OCI-LY1 (cell line): ENCODE measurements around the gene PCDHA2.
"Not testable (repeated sequence)": the region's sequence is repeated elsewhere in the genome, so short reads cannot be mapped to it uniquely, and the experiment has no call there.

Source experiments
- EZH2 ChIP-seq: fragments of 200-600 bp; sonication (generic), shearing (Covaris generic); IDR thresholded peaks from 2 replicates; pipeline ENCODE4 v1.8.0; 2017; ENCODE audit warnings: borderline replicate concordance, mixed run types, mild to moderate bottlenecking, antibody characterized with exemption, low read length, moderate library complexity, mixed read lengths
- TF ChIP-seq, protein P1 (sequence below): fragments of 200-600 bp; sonication (generic), shearing (Covaris generic); IDR thresholded peaks from 2 replicates; pipeline ENCODE4 v1.5.1; 2017; ENCODE audit warnings: mild to moderate bottlenecking, antibody characterized with exemption, low read length, moderate library complexity, mixed read lengths

- TF ChIP-seq, protein P1, sequence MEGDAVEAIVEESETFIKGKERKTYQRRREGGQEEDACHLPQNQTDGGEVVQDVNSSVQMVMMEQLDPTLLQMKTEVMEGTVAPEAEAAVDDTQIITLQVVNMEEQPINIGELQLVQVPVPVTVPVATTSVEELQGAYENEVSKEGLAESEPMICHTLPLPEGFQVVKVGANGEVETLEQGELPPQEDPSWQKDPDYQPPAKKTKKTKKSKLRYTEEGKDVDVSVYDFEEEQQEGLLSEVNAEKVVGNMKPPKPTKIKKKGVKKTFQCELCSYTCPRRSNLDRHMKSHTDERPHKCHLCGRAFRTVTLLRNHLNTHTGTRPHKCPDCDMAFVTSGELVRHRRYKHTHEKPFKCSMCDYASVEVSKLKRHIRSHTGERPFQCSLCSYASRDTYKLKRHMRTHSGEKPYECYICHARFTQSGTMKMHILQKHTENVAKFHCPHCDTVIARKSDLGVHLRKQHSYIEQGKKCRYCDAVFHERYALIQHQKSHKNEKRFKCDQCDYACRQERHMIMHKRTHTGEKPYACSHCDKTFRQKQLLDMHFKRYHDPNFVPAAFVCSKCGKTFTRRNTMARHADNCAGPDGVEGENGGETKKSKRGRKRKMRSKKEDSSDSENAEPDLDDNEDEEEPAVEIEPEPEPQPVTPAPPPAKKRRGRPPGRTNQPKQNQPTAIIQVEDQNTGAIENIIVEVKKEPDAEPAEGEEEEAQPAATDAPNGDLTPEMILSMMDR, result not testable (repeated sequence)
- TF ChIP-seq EZH2, result not testable (repeated sequence)
Measured at GRCh38 chr5:140834439-140835008, 39.9 kb downstream of the PCDHA2 start.
